AG09319 (cell line): ENCODE measurements around the gene ZNF18.

ENCODE experiments used
- DNase-seq: peaks from one replicate; pipeline ENCODE4 v3.0.0-alpha.2; 2010; ENCODE audit warnings: low read depth; ENCODE audit errors: extremely low read depth
- TF ChIP-seq, protein P1 (sequence below): IDR thresholded peaks from 2 replicates; pipeline ENCODE4 v1.5.1; 2011; ENCODE audit warnings: low read depth, mild to moderate bottlenecking, inconsistent platforms, low read length, moderate library complexity

ZNF18 gene, protein sequence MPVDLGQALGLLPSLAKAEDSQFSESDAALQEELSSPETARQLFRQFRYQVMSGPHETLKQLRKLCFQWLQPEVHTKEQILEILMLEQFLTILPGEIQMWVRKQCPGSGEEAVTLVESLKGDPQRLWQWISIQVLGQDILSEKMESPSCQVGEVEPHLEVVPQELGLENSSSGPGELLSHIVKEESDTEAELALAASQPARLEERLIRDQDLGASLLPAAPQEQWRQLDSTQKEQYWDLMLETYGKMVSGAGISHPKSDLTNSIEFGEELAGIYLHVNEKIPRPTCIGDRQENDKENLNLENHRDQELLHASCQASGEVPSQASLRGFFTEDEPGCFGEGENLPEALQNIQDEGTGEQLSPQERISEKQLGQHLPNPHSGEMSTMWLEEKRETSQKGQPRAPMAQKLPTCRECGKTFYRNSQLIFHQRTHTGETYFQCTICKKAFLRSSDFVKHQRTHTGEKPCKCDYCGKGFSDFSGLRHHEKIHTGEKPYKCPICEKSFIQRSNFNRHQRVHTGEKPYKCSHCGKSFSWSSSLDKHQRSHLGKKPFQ

DNA sequence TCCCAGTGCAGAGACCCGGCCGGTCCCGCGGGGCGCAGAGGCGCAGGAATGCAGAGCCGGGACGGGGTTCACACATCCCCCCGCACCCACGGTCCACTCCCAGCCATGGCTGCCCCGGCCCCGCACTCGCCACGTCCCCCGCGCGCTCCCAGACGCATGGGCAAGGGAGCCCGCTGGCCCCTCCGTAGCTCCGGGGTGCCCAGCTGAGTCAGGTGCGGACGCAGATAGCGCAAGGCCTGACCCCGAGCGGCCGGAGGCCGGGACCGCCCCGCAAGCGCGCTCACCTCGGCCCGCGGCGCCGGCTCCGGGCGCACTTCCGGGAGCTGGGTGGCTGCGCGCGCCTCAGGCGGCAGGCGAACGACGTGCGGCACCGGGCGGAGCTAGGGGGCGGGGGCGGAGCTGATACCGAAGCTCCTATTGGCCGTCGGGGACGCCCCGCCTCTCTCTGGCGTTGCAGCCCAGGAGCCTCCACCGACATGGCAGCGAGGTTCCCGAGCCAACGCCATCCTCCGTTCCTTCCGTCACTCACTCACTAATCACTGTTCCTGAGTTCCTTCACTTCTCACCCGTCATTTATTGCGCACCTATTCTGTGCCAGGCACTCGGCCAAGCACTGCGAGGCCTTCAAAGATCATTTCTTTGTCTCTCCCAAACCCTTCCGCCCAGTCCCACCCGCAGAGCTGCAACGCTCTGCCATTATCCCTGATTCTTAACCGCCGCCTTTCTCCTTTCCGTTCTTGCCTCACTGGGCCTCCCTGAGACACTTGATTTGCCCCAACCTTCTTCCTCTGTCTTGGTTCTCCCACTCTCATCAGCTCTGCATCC is at the start of gene ZNF18:
TSS of gene ZNF18 (minus strand) at position 329 of the 825 bp plus-strand sequence. CDS start 4,646 bp downstream, outside the sequence.
- TF ChIP-seq, protein P1, sequence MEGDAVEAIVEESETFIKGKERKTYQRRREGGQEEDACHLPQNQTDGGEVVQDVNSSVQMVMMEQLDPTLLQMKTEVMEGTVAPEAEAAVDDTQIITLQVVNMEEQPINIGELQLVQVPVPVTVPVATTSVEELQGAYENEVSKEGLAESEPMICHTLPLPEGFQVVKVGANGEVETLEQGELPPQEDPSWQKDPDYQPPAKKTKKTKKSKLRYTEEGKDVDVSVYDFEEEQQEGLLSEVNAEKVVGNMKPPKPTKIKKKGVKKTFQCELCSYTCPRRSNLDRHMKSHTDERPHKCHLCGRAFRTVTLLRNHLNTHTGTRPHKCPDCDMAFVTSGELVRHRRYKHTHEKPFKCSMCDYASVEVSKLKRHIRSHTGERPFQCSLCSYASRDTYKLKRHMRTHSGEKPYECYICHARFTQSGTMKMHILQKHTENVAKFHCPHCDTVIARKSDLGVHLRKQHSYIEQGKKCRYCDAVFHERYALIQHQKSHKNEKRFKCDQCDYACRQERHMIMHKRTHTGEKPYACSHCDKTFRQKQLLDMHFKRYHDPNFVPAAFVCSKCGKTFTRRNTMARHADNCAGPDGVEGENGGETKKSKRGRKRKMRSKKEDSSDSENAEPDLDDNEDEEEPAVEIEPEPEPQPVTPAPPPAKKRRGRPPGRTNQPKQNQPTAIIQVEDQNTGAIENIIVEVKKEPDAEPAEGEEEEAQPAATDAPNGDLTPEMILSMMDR = no peak
- peak; percentile 82 for DNase-seq

DNA sequence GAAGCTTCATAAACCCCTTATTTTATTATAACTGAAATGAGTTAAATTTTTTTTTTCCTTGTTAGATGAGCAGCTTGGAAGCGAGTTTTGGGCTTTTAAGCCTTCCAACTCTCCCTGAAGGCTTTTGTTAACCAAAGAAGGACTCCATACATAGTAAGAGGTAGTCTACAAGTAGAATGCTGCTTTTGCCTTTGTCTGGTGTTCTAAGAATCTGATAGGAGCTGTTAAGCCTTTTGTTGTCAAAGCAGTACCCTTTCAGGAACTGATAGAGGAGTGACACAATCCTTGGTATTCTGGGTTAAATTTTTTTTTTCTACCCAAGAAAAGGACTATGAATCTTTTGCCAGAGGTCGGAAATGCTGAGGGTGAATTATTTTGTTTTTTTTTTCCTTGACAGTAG is 49.5 kb upstream of the ZNF18 start:
- TF ChIP-seq, protein P1 = no peak
- no peak for DNase-seq

DNA sequence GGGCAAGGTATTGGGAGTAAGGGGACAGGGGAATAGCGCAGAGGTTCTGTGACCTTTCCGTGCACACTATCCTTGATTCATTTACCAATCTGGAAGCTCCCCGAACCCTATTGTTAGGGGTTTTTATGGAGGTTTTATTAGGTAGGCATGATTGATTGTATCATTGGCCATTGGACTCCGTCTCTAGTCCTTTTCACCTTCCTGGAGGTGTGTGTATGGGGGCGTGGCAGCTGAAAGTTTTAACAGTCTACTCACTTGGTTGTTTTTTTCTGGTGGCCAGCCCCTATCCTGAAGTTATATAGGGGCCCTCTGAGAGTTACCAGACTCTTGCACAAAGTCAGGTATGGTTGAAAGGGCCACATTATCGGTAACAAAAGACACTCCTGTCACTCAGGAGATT is 46.4 kb upstream of the ZNF18 start:
- no peak for DNase-seq
- TF ChIP-seq, protein P1 = no peak

DNA sequence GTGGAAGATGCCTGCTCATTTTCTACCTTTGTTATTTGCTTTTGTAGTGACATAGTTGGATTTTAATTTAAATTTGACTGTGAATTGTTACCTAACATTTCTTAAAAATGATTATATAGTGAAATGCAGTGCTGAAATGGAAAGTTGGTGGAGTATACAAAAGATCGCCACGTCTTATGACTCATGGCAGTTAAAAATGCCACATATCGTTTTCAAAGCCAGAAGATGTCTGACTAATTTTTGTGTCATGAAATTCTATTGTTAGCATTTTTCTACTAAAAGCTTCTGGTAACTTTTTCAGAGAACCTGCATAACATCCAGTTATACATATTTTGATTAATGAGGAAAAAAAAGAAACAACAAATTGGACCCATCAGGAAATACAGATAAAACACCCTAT is 44.0 kb upstream of the ZNF18 start:
- TF ChIP-seq, protein P1 = no peak
- no peak for DNase-seq

DNA sequence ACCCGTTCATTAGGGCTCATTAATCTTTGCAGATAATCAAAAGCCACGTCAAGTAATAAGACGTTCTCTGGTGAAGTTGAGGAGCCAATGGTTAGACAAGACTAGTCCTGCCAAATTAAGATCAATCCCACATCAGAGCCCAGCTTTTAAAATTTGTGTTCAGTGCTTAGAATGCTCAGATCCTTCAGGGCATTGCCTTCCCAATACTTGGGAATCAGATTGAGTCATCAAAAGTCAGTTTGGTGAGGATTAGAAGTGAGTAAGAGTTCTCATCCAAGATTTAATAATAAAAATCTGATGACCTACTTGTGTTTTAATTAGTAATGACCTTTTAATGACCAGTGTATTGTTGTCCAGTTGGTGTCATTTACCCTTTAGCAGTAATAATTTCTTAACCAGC is 43.2 kb upstream of the ZNF18 start:
- DNase-seq = no peak
- TF ChIP-seq, protein P1 = no peak

DNA sequence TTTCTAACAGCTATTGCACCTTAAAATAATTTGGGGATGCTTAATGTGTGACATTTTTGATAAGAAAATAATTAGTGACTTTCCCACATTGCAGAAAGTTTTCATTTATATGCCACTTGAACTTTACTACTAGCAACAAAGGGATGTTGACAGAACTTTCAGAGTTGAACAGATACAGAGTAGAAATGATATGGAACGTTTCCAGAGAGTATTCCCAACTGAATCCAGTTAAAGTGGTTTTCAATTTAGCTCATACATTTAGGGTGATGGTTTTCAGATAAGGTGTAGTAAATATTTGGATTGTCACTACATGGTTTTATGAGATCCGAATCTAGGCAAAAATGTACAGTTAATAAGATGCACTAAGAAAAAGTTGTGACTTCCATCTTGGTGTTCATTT is 40.7 kb upstream of the ZNF18 start:
- DNase-seq = no peak
- TF ChIP-seq, protein P1 = no peak

DNA sequence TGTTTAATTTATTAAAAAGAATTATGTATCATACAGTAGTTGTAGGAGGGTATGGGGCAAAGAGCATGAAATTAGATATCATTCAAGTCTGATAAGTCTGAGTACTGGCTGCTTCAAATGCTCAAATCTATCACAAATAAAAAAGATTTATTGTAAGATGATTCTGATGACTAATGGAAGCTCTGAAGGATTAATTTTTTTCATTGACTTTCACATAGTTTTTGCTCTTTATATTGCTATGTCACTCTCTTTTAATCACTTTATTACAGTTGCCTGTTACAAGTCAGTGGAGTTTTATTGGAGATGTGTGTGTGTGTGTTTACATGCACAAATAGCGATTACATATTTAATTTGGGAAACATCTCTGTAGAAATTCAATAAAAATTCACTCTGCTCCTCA is 38.4 kb upstream of the ZNF18 start:
- DNase-seq = no peak
- TF ChIP-seq, protein P1 = no peak
